ENCODE measurements around the gene EEF1B2. TPM values are rescaled to one million over a fixed set of nuclear protein-coding genes. Genes with fewer than 3 reads are reported as not detected.
"Not testable (repeated sequence)": the region's sequence is repeated elsewhere in the genome, so short reads cannot be mapped to it uniquely, and the experiment has no call there.

Gene EEF1B2
- total RNA-seq, 2 experiments from 2014 or later: 639 to 650 TPM

DNA sequence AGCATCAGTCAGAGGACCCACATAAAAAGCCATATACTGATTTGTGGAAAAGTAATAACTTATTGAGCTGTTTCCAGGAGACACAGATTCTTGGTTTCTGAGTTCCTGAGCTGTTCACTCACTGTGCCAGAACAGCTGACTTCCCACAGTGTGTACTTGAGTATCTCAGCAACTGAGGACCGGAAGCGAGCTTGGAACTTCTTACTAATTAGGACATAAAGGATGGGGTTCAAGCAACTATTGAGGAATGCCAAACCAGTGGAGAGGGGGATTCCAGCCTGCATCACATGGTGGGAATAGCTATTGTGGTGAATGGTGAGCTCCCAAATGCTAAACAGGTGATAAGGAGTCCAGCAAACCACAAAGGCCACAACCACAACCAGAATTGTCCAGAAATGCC is 16.4 kb downstream of the EEF1B2 start:
- H3K4me1 Mint-ChIP-seq: no peaks in the 10 kb centered on the region
- no peak overlapping the region for H3K4me3 Mint-ChIP-seq
- CTCF ChIA-PET: no interaction called here
- H3K27ac Mint-ChIP-seq: no peak overlapping the region
- DNase-seq: no peak
- no peaks in the 10 kb centered on the region for H3K36me3 Mint-ChIP-seq (ENCODE audit: low read depth)
- POLR2A ChIA-PET: no interaction called here
- peaks cover 3% of the 10 kb centered on the region for H3K27me3 Mint-ChIP-seq
- H3K9me3 Mint-ChIP-seq: no peaks in the 10 kb centered on the region

DNA sequence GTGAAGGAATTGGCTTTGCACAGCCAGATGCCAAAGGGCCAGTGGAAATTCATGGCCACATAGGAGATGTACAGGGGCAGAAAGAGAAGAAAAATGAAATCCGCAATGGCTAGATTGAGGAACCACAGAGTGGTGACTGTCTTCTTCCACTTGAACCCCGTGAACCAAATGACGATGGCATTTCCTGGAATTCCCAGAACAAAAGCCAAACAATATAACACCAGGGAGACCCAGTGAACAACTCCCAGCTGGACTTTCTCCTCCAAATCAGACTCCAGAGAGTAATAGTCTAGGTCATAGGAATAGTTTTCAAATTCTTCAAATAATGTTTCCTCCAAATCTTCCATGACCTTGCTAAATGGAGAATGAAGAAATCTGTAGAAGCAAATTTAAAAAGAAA is 17.2 kb downstream of the EEF1B2 start:
- Mint-ChIP-seq H3K4me3 (no peak overlapping the region), H3K27me3 (peaks cover 3% of the 10 kb centered on the region), H3K9me3 (no peaks in the 10 kb centered on the region), H3K4me1 (no peaks in the 10 kb centered on the region), H3K36me3 (ENCODE audit: low read depth) (no peaks in the 10 kb centered on the region), H3K27ac (no peak overlapping the region)
- CTCF ChIA-PET: no interaction called here
- no peak for DNase-seq
- POLR2A ChIA-PET: no interaction called here

- CTCF ChIA-PET: not testable (repeated sequence)
Observed at GRCh38 chr2:206181526-206181925, 21.8 kb downstream of the EEF1B2 start.

GRCh38 chr2:206189691-206190090 is 30.0 kb downstream of the EEF1B2 start:
- no peak overlapping the region for H3K27ac Mint-ChIP-seq
- H3K9me3 Mint-ChIP-seq: no peaks in the 10 kb centered on the region
- no peaks in the 10 kb centered on the region for H3K4me1 Mint-ChIP-seq
- CTCF ChIA-PET: interaction anchor here (1.0 kb wide), 1 partner anchor 65 kb away, joined by 3 read pairs; no protein-coding TSS in a partner anchor
- H3K36me3 Mint-ChIP-seq (ENCODE audit: low read depth): no peaks in the 10 kb centered on the region
- peaks cover 15% of the 10 kb centered on the region for H3K27me3 Mint-ChIP-seq
- no peak overlapping the region for H3K4me3 Mint-ChIP-seq
- DNase-seq: no peak
- POLR2A ChIA-PET: no interaction called here

More at GRCh38 chr2:206181526-206181925, 21.8 kb downstream of the EEF1B2 start:
- DNase-seq; H3K27me3 Mint-ChIP-seq; H3K27ac Mint-ChIP-seq; POLR2A ChIA-PET; H3K4me3 Mint-ChIP-seq; H3K4me1 Mint-ChIP-seq; H3K36me3 Mint-ChIP-seq (ENCODE audit: low read depth); H3K9me3 Mint-ChIP-seq: not testable (repeated sequence)

DNA sequence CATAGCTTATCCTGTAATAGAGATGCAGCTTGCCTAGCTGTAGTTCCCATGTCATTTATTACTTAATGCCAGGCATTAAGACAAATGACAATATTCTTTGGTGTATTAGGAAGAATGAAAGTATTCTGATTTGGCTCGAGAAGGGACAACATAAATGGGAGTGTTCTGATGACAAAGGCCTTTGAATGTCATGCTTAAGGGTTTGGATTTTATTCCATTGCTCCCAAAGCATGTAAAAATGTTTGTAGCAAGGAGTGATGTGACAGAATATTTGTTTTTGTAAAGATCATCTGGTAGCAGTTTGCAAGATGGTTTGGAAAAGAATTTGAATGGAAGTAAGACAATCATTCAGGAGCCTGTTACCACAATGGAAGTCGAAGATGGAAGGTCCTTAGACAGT is 30.4 kb downstream of the EEF1B2 start:
- CTCF ChIA-PET: interaction anchor here (1.0 kb wide), 1 partner anchor 65 kb away, joined by 3 read pairs; no protein-coding TSS in a partner anchor

DNA sequence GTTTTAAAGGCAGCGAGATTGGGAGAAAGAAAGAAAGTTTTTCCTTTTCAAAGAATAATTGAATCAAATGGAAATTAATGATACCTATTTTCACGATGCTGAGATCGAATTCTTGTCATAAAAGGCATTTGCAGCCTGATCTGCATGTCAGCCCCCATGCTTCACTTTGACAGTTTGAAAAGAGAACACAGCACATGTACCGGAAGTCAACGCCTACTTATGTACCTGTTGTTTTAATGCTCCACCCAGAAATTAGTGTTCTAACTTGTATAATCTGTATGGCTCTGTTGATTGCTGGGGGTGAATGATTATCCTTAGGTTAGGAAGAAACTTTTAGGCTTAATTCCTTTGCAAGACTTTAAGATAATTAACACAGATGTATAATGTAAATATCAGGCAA is 31.0 kb downstream of the EEF1B2 start:
- H3K9me3 Mint-ChIP-seq: no peaks in the 10 kb centered on the region
- DNase-seq: no peak
- ChIA-PET POLR2A (no interaction called here), CTCF (no interaction called here)
- no peak overlapping the region for H3K27ac Mint-ChIP-seq
- peaks cover 15% of the 10 kb centered on the region for H3K27me3 Mint-ChIP-seq
- H3K4me1 Mint-ChIP-seq: no peaks in the 10 kb centered on the region
- H3K36me3 Mint-ChIP-seq (ENCODE audit: low read depth): no peaks in the 10 kb centered on the region
- H3K4me3 Mint-ChIP-seq: no peak overlapping the region

More for the DNA sequence above, 30.4 kb downstream of the EEF1B2 start:
- H3K9me3 Mint-ChIP-seq: no peaks in the 10 kb centered on the region
- H3K27me3 Mint-ChIP-seq: peaks cover 15% of the 10 kb centered on the region
- H3K27ac Mint-ChIP-seq: no peak overlapping the region
- H3K4me1 Mint-ChIP-seq: no peaks in the 10 kb centered on the region
- POLR2A ChIA-PET: no interaction called here
- no peak overlapping the region for H3K4me3 Mint-ChIP-seq
- DNase-seq: no peak
- no peaks in the 10 kb centered on the region for H3K36me3 Mint-ChIP-seq (ENCODE audit: low read depth)

GRCh38 chr2:206192157-206192556 is 32.5 kb downstream of the EEF1B2 start:
- Mint-ChIP-seq H3K9me3 (no peaks in the 10 kb centered on the region), H3K36me3 (ENCODE audit: low read depth) (no peaks in the 10 kb centered on the region), H3K27me3 (peaks cover 15% of the 10 kb centered on the region), H3K4me3 (no peak overlapping the region), H3K27ac (no peak overlapping the region), H3K4me1 (no peaks in the 10 kb centered on the region)
- CTCF ChIA-PET: no interaction called here
- POLR2A ChIA-PET: no interaction called here
- no peak for DNase-seq

GRCh38 chr2:206193671-206194357 is 34.1 kb downstream of the EEF1B2 start:
- H3K27me3 Mint-ChIP-seq: peaks cover 12% of the 10 kb centered on the region
- POLR2A ChIA-PET: no interaction called here
- H3K36me3 Mint-ChIP-seq (ENCODE audit: low read depth): no peaks in the 10 kb centered on the region
- H3K9me3 Mint-ChIP-seq: no peaks in the 10 kb centered on the region
- H3K4me1 Mint-ChIP-seq: no peaks in the 10 kb centered on the region
- CTCF ChIA-PET: no interaction called here
- H3K4me3 Mint-ChIP-seq: no peak overlapping the region
- no peak for DNase-seq
- no peak overlapping the region for H3K27ac Mint-ChIP-seq

GRCh38 chr2:206198677-206199076 is 39.0 kb downstream of the EEF1B2 start:
- Mint-ChIP-seq H3K27me3 (peaks cover 2% of the 10 kb centered on the region), H3K9me3 (no peaks in the 10 kb centered on the region), H3K4me3 (no peak overlapping the region), H3K36me3 (ENCODE audit: low read depth) (no peaks in the 10 kb centered on the region), H3K27ac (no peak overlapping the region), H3K4me1 (no peaks in the 10 kb centered on the region)
- DNase-seq: no peak
- ChIA-PET POLR2A (no interaction called here), CTCF (interaction anchor here (0.7 kb wide), 1 partner anchor 41 kb away, joined by 3 read pairs; no protein-coding TSS in a partner anchor)

DNA sequence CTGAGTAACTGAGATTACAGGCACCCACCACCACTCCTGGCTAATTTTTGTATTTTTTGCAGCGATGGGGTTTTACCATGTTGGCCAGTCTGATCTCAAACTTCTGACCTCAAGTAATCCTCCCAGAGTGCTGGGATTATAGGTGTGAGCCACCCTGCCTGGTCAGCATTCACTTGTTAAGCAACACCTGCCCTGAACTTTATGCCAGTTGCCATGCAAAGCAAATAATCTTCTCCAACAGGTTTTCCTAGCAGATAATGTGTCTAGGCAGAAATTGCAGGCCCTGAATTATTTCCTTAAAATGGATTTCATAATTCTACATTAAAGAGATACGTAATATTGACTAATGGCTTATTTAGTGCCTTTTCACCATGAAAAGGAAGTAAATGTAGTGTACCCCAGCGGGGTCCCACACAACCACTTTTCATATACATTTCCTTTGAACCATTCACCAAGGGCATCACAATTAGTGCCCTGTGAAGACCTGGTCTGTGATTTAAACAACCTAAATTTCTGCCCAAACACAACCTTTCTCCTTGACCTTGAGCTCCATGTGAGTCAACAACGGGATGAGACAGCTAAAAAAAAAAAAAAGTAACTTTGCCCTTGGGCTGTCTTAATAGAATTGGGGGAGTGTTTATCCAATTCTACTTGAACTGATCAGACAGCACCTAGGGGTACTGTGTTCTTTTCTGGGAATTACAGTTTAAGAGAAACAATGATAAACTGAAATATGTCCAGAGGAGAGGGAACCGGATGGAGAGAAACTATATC is 41.6 kb downstream of the EEF1B2 start:
- DNase-seq: no peak
- Mint-ChIP-seq H3K4me1 (peaks cover 8% of the 10 kb centered on the region), H3K36me3 (ENCODE audit: low read depth) (no peaks in the 10 kb centered on the region), H3K9me3 (no peaks in the 10 kb centered on the region), H3K4me3 (no peak overlapping the region), H3K27ac (no peak overlapping the region), H3K27me3 (peaks cover 5% of the 10 kb centered on the region)
- POLR2A ChIA-PET: no interaction called here
- CTCF ChIA-PET: no interaction called here

DNA sequence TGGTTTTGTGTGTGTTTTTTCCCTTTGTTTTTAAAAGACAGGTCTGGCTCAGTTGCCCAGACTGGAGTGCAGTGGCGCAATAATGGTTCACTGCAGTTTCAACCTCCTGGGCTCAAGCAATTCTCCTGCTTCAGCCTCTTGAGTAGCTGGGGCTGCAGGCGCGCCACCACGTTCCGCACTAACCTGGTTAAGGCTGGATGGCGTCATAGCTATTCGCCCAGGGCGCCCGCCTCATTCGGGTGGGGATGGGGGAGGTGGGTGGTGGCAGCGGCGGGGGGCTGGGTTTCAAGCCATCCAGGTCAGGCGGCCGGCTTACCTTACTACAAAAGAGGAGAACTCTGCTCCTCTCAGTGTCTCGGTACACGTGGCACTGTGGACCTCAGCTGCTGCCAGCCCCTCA is 42.8 kb downstream of the EEF1B2 start:
- peaks cover 5% of the 10 kb centered on the region for H3K27me3 Mint-ChIP-seq
- no peaks in the 10 kb centered on the region for H3K9me3 Mint-ChIP-seq
- H3K36me3 Mint-ChIP-seq (ENCODE audit: low read depth): no peaks in the 10 kb centered on the region
- H3K27ac Mint-ChIP-seq: no peak overlapping the region
- POLR2A ChIA-PET: no interaction called here
- peaks cover 11% of the 10 kb centered on the region for H3K4me1 Mint-ChIP-seq
- no peak for DNase-seq
- CTCF ChIA-PET: interaction anchor here (1.1 kb wide), 1 partner anchor 16 kb away, joined by 5 read pairs; no protein-coding TSS in a partner anchor
- H3K4me3 Mint-ChIP-seq: no peak overlapping the region

GRCh38 chr2:206203331-206203730 is 43.6 kb downstream of the EEF1B2 start:
- DNase-seq: no peak
- ChIA-PET POLR2A (no interaction called here), CTCF (interaction anchor here (0.6 to 1.0 kb wide), 2 partner anchors 9 to 120 kb away, joined by 3 to 6 read pairs; a partner anchor contains a TSS)
- Mint-ChIP-seq H3K36me3 (ENCODE audit: low read depth) (no peaks in the 10 kb centered on the region), H3K4me1 (peaks cover 11% of the 10 kb centered on the region), H3K27me3 (peaks cover 5% of the 10 kb centered on the region), H3K9me3 (no peaks in the 10 kb centered on the region), H3K27ac (no peak overlapping the region), H3K4me3 (no peak overlapping the region)

DNA sequence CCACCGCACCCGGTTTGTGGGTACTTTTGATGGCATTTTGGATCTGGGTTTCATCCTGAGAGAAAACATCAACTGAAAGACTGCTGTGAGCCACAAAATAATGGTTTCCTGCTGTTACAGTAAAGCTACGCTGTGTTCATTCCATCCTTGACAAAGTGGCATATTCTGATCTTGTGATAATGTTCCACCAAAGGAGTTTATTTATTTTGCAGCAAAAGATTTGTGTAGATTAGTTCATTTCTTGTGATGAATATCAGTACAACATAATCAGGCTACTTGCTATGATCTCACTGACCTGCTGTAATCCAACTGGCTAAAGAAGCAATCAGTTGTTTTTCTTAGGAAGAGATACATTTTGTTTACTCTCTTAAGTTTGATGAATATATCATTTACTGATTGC is 45.0 kb downstream of the EEF1B2 start:
- DNase-seq: no peak
- no peaks in the 10 kb centered on the region for H3K36me3 Mint-ChIP-seq (ENCODE audit: low read depth)
- no peaks in the 10 kb centered on the region for H3K9me3 Mint-ChIP-seq
- H3K4me1 Mint-ChIP-seq: peaks cover 11% of the 10 kb centered on the region
- no peak overlapping the region for H3K27ac Mint-ChIP-seq
- CTCF ChIA-PET: no interaction called here
- no peak overlapping the region for H3K4me3 Mint-ChIP-seq
- POLR2A ChIA-PET: no interaction called here
- peaks cover 5% of the 10 kb centered on the region for H3K27me3 Mint-ChIP-seq

Measured in activated CD4-positive, alpha-beta T cell treated with anti-CD3 and anti-CD28 coated beads, Interleukin-2, amount 10 ng/mL, durations not matched to agents 7 days and 5 days (primary cell).